ENCODE results near the gene NGB.

NGB gene

DNA sequence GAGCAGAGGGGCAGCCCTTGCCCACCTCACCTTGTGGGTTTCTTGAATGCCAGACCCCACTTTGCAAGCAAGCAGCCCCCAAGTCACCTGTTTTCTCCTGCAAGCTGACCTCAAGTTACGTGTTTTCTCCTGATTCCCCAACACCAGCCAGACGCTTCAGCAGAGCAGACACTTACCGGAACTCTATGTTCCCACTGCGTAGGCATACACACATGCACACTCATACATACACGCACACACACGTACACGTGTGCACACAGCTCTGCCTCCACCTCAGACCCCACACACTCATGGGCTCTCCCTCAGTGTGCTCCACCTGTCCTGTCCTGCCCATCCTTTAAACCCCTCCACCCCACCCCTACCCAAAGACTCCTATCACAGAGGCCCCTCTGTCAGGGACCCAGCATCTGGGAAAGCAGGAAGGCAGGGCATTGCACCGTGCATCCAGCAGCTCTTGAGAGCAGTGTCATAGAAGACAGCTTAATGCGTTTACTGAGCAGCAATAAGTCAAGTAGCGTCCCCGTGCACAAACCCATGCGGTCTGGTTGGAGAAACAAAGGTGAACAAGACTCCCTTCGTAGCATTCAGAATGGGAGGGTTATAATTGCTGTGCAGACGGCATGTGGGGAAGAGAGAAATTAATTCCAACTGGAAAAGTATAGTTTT is 45.0 kb downstream of the NGB start:
- DNase-seq = no peak

DNA sequence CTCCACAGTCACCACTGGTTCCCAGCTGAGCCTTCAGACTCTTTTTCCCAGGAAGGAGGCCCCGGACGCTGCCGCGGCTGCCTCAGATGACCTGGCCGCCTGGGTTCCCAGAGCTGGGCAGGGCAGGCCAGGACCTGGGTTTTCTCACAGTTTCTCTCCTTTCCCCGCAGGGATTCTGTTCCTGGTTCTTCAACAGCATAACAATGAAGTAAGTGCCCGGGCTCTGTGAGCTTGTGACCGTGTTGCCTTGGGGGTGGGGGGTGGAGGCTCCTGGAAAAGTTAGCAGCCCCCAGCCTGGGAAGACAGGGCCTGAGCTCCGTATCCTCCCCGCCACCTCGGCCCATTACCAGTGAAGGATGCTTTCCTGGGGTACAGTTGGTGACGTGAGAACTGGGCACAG is 45.8 kb downstream of the NGB start:
- no peak for DNase-seq

DNA sequence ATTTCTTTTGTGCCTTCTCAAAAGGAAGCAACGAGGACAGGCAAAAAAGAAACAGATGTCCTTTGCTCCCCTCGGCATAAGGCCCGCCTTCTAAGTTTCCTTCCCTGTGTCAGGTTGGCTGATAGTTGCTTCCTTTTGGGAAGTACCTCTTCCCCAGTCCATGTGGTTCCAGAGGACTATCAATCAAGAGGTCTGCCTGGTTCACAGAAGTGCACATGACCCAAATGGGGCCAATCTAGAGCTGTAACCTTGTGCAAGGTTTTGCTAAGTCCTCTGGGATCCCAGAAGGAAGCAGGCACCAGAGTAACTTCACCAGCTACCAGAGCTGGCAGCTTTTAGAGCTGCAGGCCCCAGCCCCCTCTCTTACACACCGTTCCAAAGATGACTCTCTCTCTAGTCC is 46.8 kb downstream of the NGB start:
- DNase-seq = no peak

DNA sequence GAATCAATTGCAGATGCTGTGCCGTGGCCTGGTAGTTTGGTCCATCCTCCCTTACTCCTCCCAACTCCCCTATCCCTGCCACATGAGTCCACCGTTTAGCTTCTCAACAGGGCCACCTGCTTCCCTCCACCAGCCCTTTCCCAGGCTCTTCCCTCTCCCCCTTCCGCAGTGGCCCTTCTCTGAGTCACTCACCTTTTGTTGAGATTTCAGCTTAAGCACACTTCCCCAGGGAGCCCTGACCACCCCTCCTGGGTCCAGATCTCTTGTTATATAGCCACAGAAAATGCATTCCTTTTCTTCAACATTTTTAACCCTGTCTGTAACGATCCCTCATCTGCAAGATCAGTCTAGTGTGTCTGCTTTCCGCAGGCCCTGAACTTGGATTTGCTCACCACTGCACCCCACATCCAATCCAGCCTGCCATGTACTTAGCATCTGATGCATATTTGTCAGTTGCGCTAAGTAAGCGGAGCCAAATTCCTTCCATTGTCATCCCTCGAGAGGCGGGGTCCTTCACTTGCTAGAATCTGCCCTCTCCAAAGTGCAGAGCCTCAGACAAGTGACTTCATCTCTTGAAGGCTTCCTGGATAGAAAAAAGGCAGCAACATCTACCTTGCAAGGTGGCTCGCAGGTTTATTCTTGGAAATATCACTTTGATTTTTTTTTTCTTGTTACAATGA is 48.3 kb downstream of the NGB start:
- DNase-seq = no peak

DNA sequence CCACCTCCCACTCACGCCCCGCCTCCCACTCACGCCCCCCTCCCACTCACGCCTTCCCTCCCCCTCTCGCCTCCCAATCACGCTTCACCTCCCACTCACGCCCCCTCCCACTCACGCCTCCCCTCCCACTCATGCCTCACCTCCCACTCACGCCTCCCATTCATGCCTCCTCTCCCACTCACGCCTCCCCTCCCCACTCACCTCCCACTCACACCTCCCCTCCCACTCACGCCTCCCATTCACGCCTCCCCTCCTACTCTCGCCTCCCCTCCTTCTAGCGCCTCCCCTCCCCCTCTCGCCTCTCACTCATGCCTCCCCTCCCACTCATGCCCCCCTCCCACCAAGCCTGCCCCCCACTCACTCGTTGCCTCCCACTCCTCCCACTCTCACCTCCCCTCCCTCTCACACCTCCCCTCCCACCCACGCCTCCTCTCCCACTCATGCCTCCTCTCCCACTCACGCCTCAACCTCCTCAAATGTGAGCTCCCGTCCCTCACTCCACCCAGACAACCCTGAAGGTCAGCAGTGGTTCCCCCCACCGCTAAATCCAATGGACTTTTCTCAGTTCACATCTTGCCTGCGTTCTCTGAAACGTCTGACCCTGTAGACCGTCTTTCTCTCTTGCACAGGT is 49.6 kb downstream of the NGB start:
- DNase-seq = no peak

DNA sequence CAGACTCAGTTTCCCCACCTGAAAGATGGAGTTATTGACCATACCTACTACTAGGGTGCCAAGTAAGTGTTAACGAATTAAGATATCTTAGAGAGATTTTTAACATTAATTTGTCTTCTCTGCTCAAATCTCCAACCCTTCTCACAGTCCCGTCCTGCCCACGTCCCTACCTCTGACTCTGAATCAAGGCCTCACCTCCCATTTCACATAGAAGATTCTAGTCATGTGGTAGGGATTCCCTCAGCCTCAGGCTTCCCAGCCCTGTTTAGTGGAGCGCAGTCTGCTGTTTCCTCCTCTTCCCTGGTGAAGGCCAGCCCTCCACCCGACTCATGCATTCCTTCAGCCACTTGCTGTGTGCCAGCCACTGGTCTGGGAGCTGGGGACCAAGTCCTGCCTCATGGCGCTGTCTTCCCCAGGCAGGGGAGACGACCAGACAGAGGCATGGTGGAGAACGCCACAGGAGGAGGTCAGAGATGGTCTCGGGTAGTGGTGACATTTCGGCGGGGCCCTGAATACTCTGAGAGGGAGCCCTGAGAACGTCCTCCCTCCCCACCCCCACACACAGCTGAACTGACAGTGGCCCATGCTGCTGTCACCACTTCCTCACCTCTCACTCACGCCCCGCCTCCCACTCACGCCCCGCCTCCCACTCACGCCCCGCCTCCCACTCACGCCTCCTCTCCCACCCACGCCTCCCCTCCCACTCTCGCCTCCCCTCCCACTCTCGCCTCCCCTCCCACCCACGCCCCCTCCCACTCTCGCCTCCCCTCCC is 50.6 kb downstream of the NGB start:
- DNase-seq = no peak

DNA sequence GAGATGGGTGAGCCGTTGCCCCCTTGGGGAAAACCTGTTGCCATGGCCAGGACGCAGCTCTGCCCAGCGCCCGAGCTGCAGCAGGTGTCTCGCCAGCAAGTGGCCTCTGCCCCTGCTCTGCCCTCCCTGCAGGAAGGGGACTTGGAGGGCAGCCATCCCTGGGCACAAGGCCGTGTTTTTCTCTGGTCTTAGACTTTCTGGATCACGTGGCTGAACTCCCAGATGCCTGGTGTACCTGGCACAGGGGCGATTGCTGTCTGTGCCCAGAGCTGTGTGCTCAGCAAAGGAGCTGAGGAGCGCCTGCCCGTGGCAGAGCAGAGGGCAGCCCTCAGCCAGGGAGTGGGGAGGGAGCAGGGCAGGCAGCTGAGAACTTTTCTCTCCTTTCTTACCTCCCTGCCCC is 51.4 kb downstream of the NGB start:
- no peak for DNase-seq

DNA sequence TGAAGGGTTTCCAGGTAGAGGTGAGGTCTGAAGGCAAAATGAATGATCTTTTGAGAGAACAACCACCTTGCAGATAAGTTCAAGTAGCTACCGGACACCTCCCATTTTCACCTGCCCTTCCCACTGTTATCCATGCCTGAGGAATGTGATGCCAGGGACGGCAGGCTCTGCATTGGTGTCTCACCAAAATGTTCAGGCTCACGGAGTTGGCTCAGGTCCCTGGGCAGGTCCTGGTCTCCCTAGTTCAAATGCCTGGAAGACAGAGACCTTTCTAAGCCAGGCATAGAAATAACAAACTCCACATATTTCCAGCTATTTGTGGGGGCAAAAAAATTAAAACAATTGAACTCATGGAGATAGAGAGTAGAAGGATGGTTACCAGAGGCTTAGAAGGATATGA is 53.5 kb downstream of the NGB start:
- no peak for DNase-seq

All from NK-92 treated with Interleukin-12 subunit alpha and Interleukin-12 subunit beta, amount 100 ng/mL, for 24 hours (cell line).